Fibroblast of lung (primary cell): ENCODE measurements around the gene ERI2.

ENCODE experiments used
- CTCF ChIP-seq, 2 donors: IDR thresholded peaks in 1 of 2; conservative IDR thresholded peaks in 1 of 2; 1 replicate in 1 of 2; 2 replicates in 1 of 2; pipeline ENCODE4 v1.5.1; 2011 to 2012; ENCODE audit warnings: low read length in 2 of 2, control low read depth in 1 of 2, inconsistent platforms in 1 of 2, low read depth in 1 of 2, mild to moderate bottlenecking in 1 of 2
- EZH2 ChIP-seq: IDR thresholded peaks from 2 replicates; pipeline ENCODE4 v1.5.1; 2012; ENCODE audit warnings: low read length, control low read depth, mild to moderate bottlenecking; ENCODE audit errors: missing control alignments

- no peak for TF ChIP-seq CTCF (conservative IDR thresholded peaks at IDR 0.05 in 1 of 2, IDR thresholded peaks at IDR 0.05 in 1 of 2; ENCODE audit: low read depth in 1 of 2, low read length in 2 of 2)
- no peak for TF ChIP-seq EZH2
Measured at GRCh38 chr16:20747030-20747816, 59.0 kb downstream of the ERI2 start.
